Body of pancreas (tissue), 4 donors: Measurements from ENCODE around the gene MINDY2.

Source experiments
- CTCF ChIP-seq, 7 experiments: fragments of 450-650 bp in 4 of 7; fragments of 200-600 bp in 3 of 7; sonication (generic) in 3 of 7; IDR thresholded peaks; one replicate each; pipeline ENCODE4 v1.5.1; 2016 to 2019; ENCODE audit warnings: antibody characterized with exemption in 7 of 7
- POLR2A ChIP-seq, 3 donors: fragments of 450-650 bp; IDR thresholded peaks; one replicate each; pipeline ENCODE4 v1.6.1; 2016; ENCODE audit warnings: antibody characterized with exemption in 3 of 3, mild to moderate bottlenecking in 2 of 3

- TF ChIP-seq POLR2A (IDR thresholded peaks at IDR 0.05) (no peak), CTCF (IDR thresholded peaks at IDR 0.05) (no peak)
Observed at GRCh38 chr15:58842713-58843396, 71.8 kb downstream of the MINDY2 start.
